Gastroesophageal sphincter (tissue), 4 donors: ENCODE measurements around the gene RTN4R. TPM values are rescaled to one million over a fixed set of nuclear protein-coding genes. Genes with fewer than 3 reads are reported as not detected.

Experiments used
- ATAC-seq: fragments of 150-250 bp; one replicate; pipeline ENCODE4 v1.9.1; 2016; ENCODE audit warnings: mild to moderate bottlenecking, moderate library complexity
- H3K27ac ChIP-seq, 4 donors: fragments of 200-600 bp; sonication (generic) in 3 of 4; 1 replicate in 3 of 4; 2 replicates in 1 of 4; pipeline ENCODE4 v1.5.1; 2016 to 2019
- H3K27me3 ChIP-seq: fragments of 200-600 bp; sonication (generic); one replicate; pipeline ENCODE4 v1.5.1; 2019
- H3K36me3 ChIP-seq, 2 donors: fragments of 200-600 bp; sonication (generic); one replicate each; pipeline ENCODE4 v1.5.1; 2019; ENCODE audit warnings: control low read depth in 1 of 2
- H3K4me1 ChIP-seq, 3 donors: fragments of 200-600 bp; sonication (generic); 1 replicate in 2 of 3; 2 replicates in 1 of 3; pipeline ENCODE4 v1.5.1; 2016 to 2019; ENCODE audit warnings: control low read depth in 2 of 3
- H3K4me3 ChIP-seq, 2 donors: fragments of 200-600 bp; sonication (generic); one replicate each; pipeline ENCODE4 v1.5.1; 2019; ENCODE audit warnings: mild to moderate bottlenecking in 1 of 2, moderate library complexity in 1 of 2
- H3K9me3 ChIP-seq, 3 donors: fragments of 200-600 bp; sonication (generic); one replicate each; pipeline ENCODE4 v1.5.1; 2017 to 2019; ENCODE audit warnings: control low read depth in 2 of 3
- EP300 ChIP-seq: sonication (generic); formaldehyde crosslinking; IDR thresholded peaks from one replicate; pipeline ENCODE4 v1.6.1; 2017; ENCODE audit warnings: antibody characterized with exemption, mild to moderate bottlenecking
- POLR2A ChIP-seq, 2 donors: fragments of 450-650 bp; IDR thresholded peaks; one replicate each; pipeline ENCODE4 v1.6.1; 2017; ENCODE audit warnings: antibody characterized with exemption in 2 of 2, mild to moderate bottlenecking in 2 of 2, moderate library complexity in 1 of 2
- POLR2AphosphoS5 ChIP-seq: sonication (generic); formaldehyde crosslinking; IDR thresholded peaks from one replicate; pipeline ENCODE4 v1.6.1; 2017; ENCODE audit warnings: antibody characterized with exemption
- WGBS, 2 donors: methylation state at CpG; one replicate each; pipeline ENCODE4 v1.1.5; 2018; ENCODE audit warnings: low coverage in 1 of 2; 5-methylcytosine and 5-hydroxymethylcytosine counted together
- total RNA-seq, 4 donors: library from RNA; depleted of rRNA; stranded (reverse); fragments of >200 nt; gene quantifications; one replicate each; pipeline ENCODE4 v1.1.0, GENCODE V29; 2016
- TF ChIP-seq, protein P1 (sequence below), 4 experiments: fragments of 200-600 bp in 2 of 4; fragments of 450-650 bp in 2 of 4; sonication (generic) in 1 of 4; IDR thresholded peaks; one replicate each; pipeline ENCODE4 v1.5.1; 2017 to 2019; ENCODE audit warnings: antibody characterized with exemption in 4 of 4, mild to moderate bottlenecking in 2 of 4, moderate library complexity in 2 of 4

The RTN4R gene
- total RNA-seq, 4 donors from 2014 or later: 1.3 to 2.4 TPM; not detected in 2

- no peak overlapping the region for H3K4me3 ChIP-seq
- no peak overlapping the region for H3K27ac ChIP-seq
- H3K9me3 ChIP-seq: no peaks in the 10 kb centered on the region
- no peaks in the 10 kb centered on the region for H3K36me3 ChIP-seq
- no CpG with 5 or more reads among the region's 19 CpGs for WGBS, 2 donors
- H3K4me1 ChIP-seq: no peaks in the 10 kb centered on the region
- TF ChIP-seq, protein P1, sequence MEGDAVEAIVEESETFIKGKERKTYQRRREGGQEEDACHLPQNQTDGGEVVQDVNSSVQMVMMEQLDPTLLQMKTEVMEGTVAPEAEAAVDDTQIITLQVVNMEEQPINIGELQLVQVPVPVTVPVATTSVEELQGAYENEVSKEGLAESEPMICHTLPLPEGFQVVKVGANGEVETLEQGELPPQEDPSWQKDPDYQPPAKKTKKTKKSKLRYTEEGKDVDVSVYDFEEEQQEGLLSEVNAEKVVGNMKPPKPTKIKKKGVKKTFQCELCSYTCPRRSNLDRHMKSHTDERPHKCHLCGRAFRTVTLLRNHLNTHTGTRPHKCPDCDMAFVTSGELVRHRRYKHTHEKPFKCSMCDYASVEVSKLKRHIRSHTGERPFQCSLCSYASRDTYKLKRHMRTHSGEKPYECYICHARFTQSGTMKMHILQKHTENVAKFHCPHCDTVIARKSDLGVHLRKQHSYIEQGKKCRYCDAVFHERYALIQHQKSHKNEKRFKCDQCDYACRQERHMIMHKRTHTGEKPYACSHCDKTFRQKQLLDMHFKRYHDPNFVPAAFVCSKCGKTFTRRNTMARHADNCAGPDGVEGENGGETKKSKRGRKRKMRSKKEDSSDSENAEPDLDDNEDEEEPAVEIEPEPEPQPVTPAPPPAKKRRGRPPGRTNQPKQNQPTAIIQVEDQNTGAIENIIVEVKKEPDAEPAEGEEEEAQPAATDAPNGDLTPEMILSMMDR (IDR thresholded peaks at IDR 0.05): no peak
- TF ChIP-seq POLR2A (IDR thresholded peaks at IDR 0.05): no peak
- TF ChIP-seq POLR2AphosphoS5: no peak
- no peak for TF ChIP-seq EP300
- H3K27me3 ChIP-seq: no peaks in the 10 kb centered on the region
- no peak for ATAC-seq
Measured at GRCh38 chr22:20260071-20260765, 7.9 kb downstream of the RTN4R start.

DNA sequence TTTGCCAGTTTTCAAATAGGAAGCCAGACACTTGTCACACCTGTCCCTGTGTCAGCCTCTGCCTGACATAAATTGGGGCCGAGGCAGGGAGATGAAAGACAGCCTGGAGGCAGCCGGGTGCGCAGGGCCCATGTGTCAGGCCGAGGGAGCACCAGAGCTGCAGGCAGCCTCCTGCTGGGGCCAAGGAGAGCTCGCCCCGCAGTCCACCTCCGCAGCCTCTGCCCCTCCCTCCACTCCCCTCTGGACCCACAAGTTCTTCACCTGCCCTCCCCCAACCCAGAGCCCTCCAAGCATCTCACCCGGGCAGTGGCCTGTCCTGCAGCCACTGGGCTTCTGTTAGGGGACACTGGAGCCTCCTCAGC lies 8.8 kb downstream of the RTN4R start:
- Histone ChIP-seq H3K9me3 (no peaks in the 10 kb centered on the region), H3K27me3 (no peaks in the 10 kb centered on the region), H3K4me3 (no peak overlapping the region), H3K36me3 (no peaks in the 10 kb centered on the region), H3K27ac (no peak overlapping the region), H3K4me1 (no peaks in the 10 kb centered on the region)
- WGBS, 2 donors: no CpG with 5 or more reads among the region's 8 CpGs
- TF ChIP-seq, protein P1 (IDR thresholded peaks at IDR 0.05): no peak
- ATAC-seq: no peak

DNA sequence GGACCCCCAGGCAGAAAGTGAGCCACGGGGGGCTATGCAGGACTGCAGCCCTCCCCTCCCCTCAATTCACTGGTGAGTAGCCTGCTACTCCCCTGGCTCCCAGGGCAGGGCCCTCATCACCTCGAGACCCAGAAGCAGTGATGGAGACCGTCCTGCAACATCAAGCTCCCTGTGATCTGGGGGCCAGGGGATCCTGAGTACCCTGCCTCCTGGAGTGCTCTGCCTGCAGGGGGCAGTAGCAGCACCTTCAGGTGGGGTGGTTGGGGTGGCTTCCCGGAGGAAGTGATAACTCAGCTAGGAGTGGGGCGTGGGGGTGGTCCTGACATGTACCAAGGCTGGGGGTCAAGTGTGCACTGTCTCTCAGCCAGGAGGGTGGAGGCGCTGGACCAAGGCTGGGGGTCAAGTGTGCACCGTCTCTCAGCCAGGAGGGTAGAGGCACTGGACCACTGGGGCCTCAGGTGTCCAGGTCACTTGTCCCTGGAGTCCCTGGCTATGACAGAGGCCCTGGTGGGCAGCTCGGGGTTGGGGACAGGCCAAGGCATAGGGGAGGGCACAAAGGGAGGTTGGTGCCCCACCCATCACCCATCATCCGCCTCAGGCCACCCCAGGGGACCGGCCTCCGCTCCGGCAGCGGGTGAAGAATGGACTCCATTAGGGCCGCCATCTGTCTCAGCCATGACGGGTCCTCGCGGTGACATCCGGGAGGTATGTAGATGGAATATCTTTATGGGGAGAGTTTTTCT lies 9.4 kb downstream of the RTN4R start:
- no peak overlapping the region for H3K4me3 ChIP-seq
- no peaks in the 10 kb centered on the region for H3K4me1 ChIP-seq
- H3K27me3 ChIP-seq: no peaks in the 10 kb centered on the region
- H3K9me3 ChIP-seq: no peaks in the 10 kb centered on the region
- WGBS, 2 donors: no CpG with 5 or more reads among the region's 18 CpGs
- H3K27ac ChIP-seq: no peak overlapping the region
- TF ChIP-seq, protein P1 (IDR thresholded peaks at IDR 0.05): no peak
- TF ChIP-seq EP300: no peak
- no peak for TF ChIP-seq POLR2A (IDR thresholded peaks at IDR 0.05)
- no peak for TF ChIP-seq POLR2AphosphoS5
- no peaks in the 10 kb centered on the region for H3K36me3 ChIP-seq
- no peak for ATAC-seq

GRCh38 chr22:20258021-20258299 lies 10.2 kb downstream of the RTN4R start:
- H3K4me1 ChIP-seq: no peaks in the 10 kb centered on the region
- H3K9me3 ChIP-seq: no peaks in the 10 kb centered on the region
- no peak overlapping the region for H3K27ac ChIP-seq
- no peak overlapping the region for H3K4me3 ChIP-seq
- H3K36me3 ChIP-seq: no peaks in the 10 kb centered on the region
- no peaks in the 10 kb centered on the region for H3K27me3 ChIP-seq
- TF ChIP-seq POLR2AphosphoS5 (no peak), EP300 (no peak), POLR2A (IDR thresholded peaks at IDR 0.05) (no peak)
- TF ChIP-seq, protein P1 (IDR thresholded peaks at IDR 0.05): no peak
- no peak for ATAC-seq
- 100% methylated on average over 3 of the region's 4 CpGs; no CpG with 5 or more reads in 1 of the 2 donors for WGBS, 2 donors
